Measurements from ENCODE around the gene ODAD4. TPM values are rescaled to one million over a fixed set of nuclear protein-coding genes. Genes with fewer than 3 reads are reported as not detected.
"Not testable (repeated sequence)": the region's sequence is repeated elsewhere in the genome, so short reads cannot be mapped to it uniquely, and the experiment has no call there.

ODAD4 gene
- total RNA-seq, 3 donors from 2014 or later (not counting 1 experiment from before 2014, with no cell fraction given), result 0.70 to 2.9 (median 0.95) TPM

DNA sequence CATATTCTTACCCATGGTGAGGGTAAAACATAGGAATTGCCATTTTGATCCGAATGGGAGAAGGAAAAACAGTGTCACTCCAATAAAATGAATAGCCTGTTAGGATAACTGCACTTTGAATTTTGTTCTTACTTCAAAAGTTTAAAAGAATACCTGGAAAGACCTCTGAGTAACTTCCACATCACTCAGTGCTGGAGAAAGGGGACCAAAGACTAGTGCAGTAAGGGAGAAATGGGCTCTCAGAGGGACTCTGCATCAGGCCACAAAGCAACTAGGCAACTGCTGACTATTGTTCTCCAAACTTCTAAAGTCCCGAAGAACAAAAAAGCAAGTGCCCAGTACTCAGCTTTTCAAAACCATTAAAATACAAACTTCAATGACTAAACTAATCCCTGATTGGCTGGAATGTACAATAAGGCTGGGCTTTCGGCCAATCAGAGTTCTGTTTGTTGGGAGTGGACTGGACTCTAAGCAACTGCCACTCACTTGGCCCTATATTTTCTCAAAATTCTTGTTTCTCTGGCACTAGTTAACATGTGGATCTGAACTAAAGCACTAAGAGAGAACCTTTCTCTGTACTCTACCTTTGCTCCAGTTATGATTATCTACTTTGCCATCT lies 80.6 kb downstream of the ODAD4 start:
- Mint-ChIP-seq H3K4me1 (peaks cover 59 to 65% of the 10 kb centered on the region in 2 donors), H3K9me3 (no peaks in the 10 kb centered on the region), H3K27ac (peak overlapping the region; percentile 29 to 39), H3K27me3 (ENCODE audit: low read depth in 2 of 2) (no peaks in the 10 kb centered on the region), H3K4me3 (peak overlapping the region; percentile 15), H3K36me3 (no peaks in the 10 kb centered on the region)
- WGBS (ENCODE audit: insufficient coverage), result 97% methylated on average over 3 of the region's 3 CpGs
- Histone ChIP-seq H3K4me3 (ENCODE audit: low read length) (no peak overlapping the region), H3K27me3 (ENCODE audit: control insufficient read depth, insufficient read depth, low read length) (no peaks in the 10 kb centered on the region), H3K4me1 (ENCODE audit: control insufficient read depth, insufficient read depth, low read length) (peaks cover 24% of the 10 kb centered on the region), H3K9me3 (ENCODE audit: control insufficient read depth, insufficient read depth, low read length) (no peaks in the 10 kb centered on the region), H3K27ac (ENCODE audit: low read length) (no peak overlapping the region), H3K36me3 (ENCODE audit: control insufficient read depth, insufficient read depth, low read length) (peaks cover 9% of the 10 kb centered on the region)
- TF ChIP-seq, protein P1, sequence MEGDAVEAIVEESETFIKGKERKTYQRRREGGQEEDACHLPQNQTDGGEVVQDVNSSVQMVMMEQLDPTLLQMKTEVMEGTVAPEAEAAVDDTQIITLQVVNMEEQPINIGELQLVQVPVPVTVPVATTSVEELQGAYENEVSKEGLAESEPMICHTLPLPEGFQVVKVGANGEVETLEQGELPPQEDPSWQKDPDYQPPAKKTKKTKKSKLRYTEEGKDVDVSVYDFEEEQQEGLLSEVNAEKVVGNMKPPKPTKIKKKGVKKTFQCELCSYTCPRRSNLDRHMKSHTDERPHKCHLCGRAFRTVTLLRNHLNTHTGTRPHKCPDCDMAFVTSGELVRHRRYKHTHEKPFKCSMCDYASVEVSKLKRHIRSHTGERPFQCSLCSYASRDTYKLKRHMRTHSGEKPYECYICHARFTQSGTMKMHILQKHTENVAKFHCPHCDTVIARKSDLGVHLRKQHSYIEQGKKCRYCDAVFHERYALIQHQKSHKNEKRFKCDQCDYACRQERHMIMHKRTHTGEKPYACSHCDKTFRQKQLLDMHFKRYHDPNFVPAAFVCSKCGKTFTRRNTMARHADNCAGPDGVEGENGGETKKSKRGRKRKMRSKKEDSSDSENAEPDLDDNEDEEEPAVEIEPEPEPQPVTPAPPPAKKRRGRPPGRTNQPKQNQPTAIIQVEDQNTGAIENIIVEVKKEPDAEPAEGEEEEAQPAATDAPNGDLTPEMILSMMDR (IDR thresholded peaks at IDR 0.05), result no peak
- no peak for ATAC-seq
- no peak for DNase-seq
- intact Hi-C loops (cut with micrococcal nuclease), result no loop called here

DNA sequence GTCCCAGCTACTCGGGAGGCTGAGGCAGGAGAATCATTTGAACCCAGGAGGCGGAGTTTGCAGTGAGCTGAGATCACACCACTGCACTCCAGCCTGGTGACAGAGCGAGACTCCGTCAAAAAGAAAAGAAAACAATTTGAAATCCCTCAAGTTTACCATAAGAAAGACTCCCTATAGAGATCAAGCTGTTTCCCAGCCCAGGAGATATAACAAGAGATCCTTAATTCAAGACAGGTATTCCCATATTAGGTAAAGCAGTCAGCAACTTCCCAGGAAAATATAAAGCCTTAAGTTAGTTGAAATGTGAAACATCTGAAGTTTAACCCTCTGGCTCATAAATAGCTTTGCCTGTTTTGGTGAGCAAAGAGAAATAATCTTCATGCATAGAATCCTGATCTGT lies 81.9 kb downstream of the ODAD4 start:
- H3K9me3 Mint-ChIP-seq; H3K9me3 ChIP-seq (ENCODE audit: control insufficient read depth, insufficient read depth, low read length); ATAC-seq; intact Hi-C loops (cut with micrococcal nuclease); H3K27me3 Mint-ChIP-seq (ENCODE audit: low read depth in 2 of 2); H3K36me3 ChIP-seq (ENCODE audit: control insufficient read depth, insufficient read depth, low read length); DNase-seq; H3K27me3 ChIP-seq (ENCODE audit: control insufficient read depth, insufficient read depth, low read length); H3K4me3 ChIP-seq (ENCODE audit: low read length); H3K36me3 Mint-ChIP-seq; H3K27ac ChIP-seq (ENCODE audit: low read length); H3K27ac Mint-ChIP-seq; H3K4me3 Mint-ChIP-seq: not testable (repeated sequence)
- H3K4me1 ChIP-seq (ENCODE audit: control insufficient read depth, insufficient read depth, low read length), result peaks cover 30% of the 10 kb centered on the region
- 93% methylated on average over 4 of the region's 4 CpGs for WGBS (ENCODE audit: insufficient coverage)
- peaks cover 68 to 74% of the 10 kb centered on the region in 2 donors for H3K4me1 Mint-ChIP-seq

DNA sequence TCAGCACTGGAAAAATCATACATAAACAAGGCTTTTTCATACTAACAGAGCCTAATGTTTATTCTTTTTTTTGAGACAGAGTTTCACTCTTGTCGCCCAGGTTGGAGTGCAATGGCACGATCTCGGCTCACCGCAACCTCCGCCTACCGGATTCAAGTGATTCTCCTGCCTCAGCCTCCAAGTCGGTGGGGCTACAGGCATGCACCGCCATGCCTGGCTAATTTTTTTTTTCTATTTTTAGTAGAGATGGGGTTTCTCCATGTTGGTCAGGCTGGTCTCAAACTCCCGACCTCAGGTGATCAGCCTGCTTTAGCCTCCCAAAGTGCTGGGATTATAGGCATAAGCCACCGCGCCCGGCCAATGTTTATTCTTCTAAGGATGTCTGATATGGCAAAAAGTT lies 83.3 kb downstream of the ODAD4 start:
- H3K4me3 ChIP-seq (ENCODE audit: low read length); H3K36me3 ChIP-seq (ENCODE audit: control insufficient read depth, insufficient read depth, low read length); H3K36me3 Mint-ChIP-seq; DNase-seq; ATAC-seq; H3K9me3 Mint-ChIP-seq; H3K27ac ChIP-seq (ENCODE audit: low read length); H3K27me3 Mint-ChIP-seq (ENCODE audit: low read depth in 2 of 2); intact Hi-C loops (cut with micrococcal nuclease); H3K4me3 Mint-ChIP-seq; H3K27me3 ChIP-seq (ENCODE audit: control insufficient read depth, insufficient read depth, low read length); H3K9me3 ChIP-seq (ENCODE audit: control insufficient read depth, insufficient read depth, low read length): not testable (repeated sequence)
- peak overlapping the region in 1 of 2 donors; percentile 56 for H3K27ac Mint-ChIP-seq
- peaks cover 41% of the 10 kb centered on the region for H3K4me1 ChIP-seq (ENCODE audit: control insufficient read depth, insufficient read depth, low read length)
- H3K4me1 Mint-ChIP-seq, result peaks cover 80 to 87% of the 10 kb centered on the region in 2 donors
- 98% methylated on average over 12 of the region's 12 CpGs for WGBS (ENCODE audit: insufficient coverage)

Other genes starting within 250 kb of the ODAD4 start
- gene EIF1, start 241.7 kb upstream of the ODAD4 start, total RNA-seq, result 1,000 to 10,000 TPM; 2,034 to 2,368 (median 2,279) TPM
- not detected for gene GAST, start 218.3 kb upstream of the ODAD4 start, total RNA-seq
- not detected for gene HAP1, start 196.0 kb upstream of the ODAD4 start, total RNA-seq
- gene JUP, start 143.9 kb upstream of the ODAD4 start, total RNA-seq, result 10 to 100 TPM in 1 of 3 donors, 1 to 10 TPM in 2; 1.8 to 12.1 (median 2.0) TPM
- 1 to 10 TPM; 6.9 to 8.9 (median 7.5) TPM for gene P3H4, start 118.7 kb upstream of the ODAD4 start, total RNA-seq
- gene FKBP10, start 117.6 kb upstream of the ODAD4 start, total RNA-seq, result 1 to 10 TPM; 5.6 to 8.8 (median 6.0) TPM
- gene NT5C3B, start 94.4 kb upstream of the ODAD4 start, total RNA-seq, result 1 to 10 TPM; 9.1 to 10.0 (median 9.8) TPM
- not detected for gene KLHL10, start 92.8 kb upstream of the ODAD4 start, total RNA-seq
- gene KLHL11, start 65.2 kb upstream of the ODAD4 start, total RNA-seq, result 10 to 100 TPM; 19.4 to 29.0 (median 28.2) TPM
- gene ACLY, start 11.7 kb upstream of the ODAD4 start, total RNA-seq, result 100 to 1,000 TPM in 2 of 3 donors, 10 to 100 TPM in 1; 86.5 to 106 (median 106) TPM
- 10 to 100 TPM; 32.4 to 44.8 (median 38.2) TPM for gene CNP, start 36.2 kb downstream of the ODAD4 start, total RNA-seq
- 100 to 1,000 TPM; 123 to 159 (median 149) TPM for gene DNAJC7, start 86.8 kb downstream of the ODAD4 start, total RNA-seq
- 10 to 100 TPM; 17.5 to 20.9 (median 19.3) TPM for gene NKIRAS2, start 89.5 kb downstream of the ODAD4 start, total RNA-seq
- under 1 TPM; 0.25 to 0.28 (median 0.26) TPM for gene C17orf113, start 120.0 kb downstream of the ODAD4 start, total RNA-seq
- gene ZNF385C, start 167.9 kb downstream of the ODAD4 start, total RNA-seq, result under 1 TPM in 1 of 3 donors, not detected in 2; 0.28 TPM
- 10 to 100 TPM; 22.0 to 29.0 (median 24.5) TPM for gene DHX58, start 182.1 kb downstream of the ODAD4 start, total RNA-seq
- gene KAT2A, start 190.8 kb downstream of the ODAD4 start, total RNA-seq, result 10 to 100 TPM; 29.6 to 32.8 (median 29.9) TPM
- gene HSPB9, start 192.2 kb downstream of the ODAD4 start, total RNA-seq, result not detected
- 100 to 1,000 TPM; 137 to 151 (median 148) TPM for gene RAB5C, start 224.4 kb downstream of the ODAD4 start, total RNA-seq

Data from natural killer cell (primary cell).